Germinal center (tissue), 1 donor: Measurements from ENCODE around the gene IPO9.
"Not testable (repeated sequence)": the region's sequence is repeated elsewhere in the genome, so short reads cannot be mapped to it uniquely, and the experiment has no call there.

Source experiments
- DNase-seq: peaks from one replicate; pipeline ENCODE4 v3.0.0; 2012; ENCODE audit warnings: mixed read lengths, low spot score

IPO9 gene

GRCh38 chr1:201889090-201889968 is 60.4 kb downstream of the IPO9 start:
- no peak for DNase-seq

GRCh38 chr1:201890223-201890622 is 61.3 kb downstream of the IPO9 start:
- no peak for DNase-seq

- DNase-seq: no peak
These were observed 62.0 kb downstream of the IPO9 start for GRCh38 chr1:201890806-201891450.

- DNase-seq: no peak
These were observed 62.6 kb downstream of the IPO9 start for GRCh38 chr1:201891451-201892045.

- no peak for DNase-seq
These were observed 63.3 kb downstream of the IPO9 start for GRCh38 chr1:201892211-201892610.

GRCh38 chr1:201893431-201893830 is 64.5 kb downstream of the IPO9 start:
- no peak for DNase-seq

- no peak for DNase-seq
These were observed 65.6 kb downstream of the IPO9 start for GRCh38 chr1:201894343-201895119.

- no peak for DNase-seq
These were observed 66.2 kb downstream of the IPO9 start for GRCh38 chr1:201895120-201895665.

GRCh38 chr1:201895913-201896807 is 67.2 kb downstream of the IPO9 start:
- peak; percentile 85 for DNase-seq

- no peak for DNase-seq
These were observed 68.0 kb downstream of the IPO9 start for GRCh38 chr1:201896951-201897391.

GRCh38 chr1:201898240-201898894 is 69.4 kb downstream of the IPO9 start:
- no peak for DNase-seq

- DNase-seq: no peak
These were observed 70.0 kb downstream of the IPO9 start for GRCh38 chr1:201898992-201899391.

- DNase-seq: no peak
These were observed 70.9 kb downstream of the IPO9 start for GRCh38 chr1:201899683-201900429.

GRCh38 chr1:201900476-201900875 is 71.5 kb downstream of the IPO9 start:
- DNase-seq: no peak

GRCh38 chr1:201901036-201901435 is 72.1 kb downstream of the IPO9 start:
- DNase-seq: not testable (repeated sequence)

GRCh38 chr1:201902198-201902597 is 73.2 kb downstream of the IPO9 start:
- no peak for DNase-seq

GRCh38 chr1:201903135-201903534 is 74.2 kb downstream of the IPO9 start:
- no peak for DNase-seq

- no peak for DNase-seq
These were observed 75.6 kb downstream of the IPO9 start for GRCh38 chr1:201904579-201904978.

- no peak for DNase-seq
These were observed 76.4 kb downstream of the IPO9 start for GRCh38 chr1:201905234-201905890.
